ENCODE measurements around the gene ANKRD2.
"Not testable (repeated sequence)": the region's sequence is repeated elsewhere in the genome, so short reads cannot be mapped to it uniquely, and the experiment has no call there.

The ANKRD2 gene

GRCh38 chr10:97546456-97547270, 25.9 kb upstream of the ANKRD2 start:
- DNase-seq, result no peak

GRCh38 chr10:97547271-97547600, 25.3 kb upstream of the ANKRD2 start:
- DNase-seq, result peak; percentile 32 to 49

- no peak for DNase-seq
Measured at GRCh38 chr10:97547962-97548361, 24.6 kb upstream of the ANKRD2 start.

GRCh38 chr10:97548828-97549455, 23.6 kb upstream of the ANKRD2 start:
- no peak for DNase-seq

- no peak for DNase-seq
Measured at GRCh38 chr10:97549587-97550322, 22.8 kb upstream of the ANKRD2 start.

- DNase-seq, result no peak
Measured at GRCh38 chr10:97550336-97551149, 22.0 kb upstream of the ANKRD2 start.

GRCh38 chr10:97551271-97551670, 21.3 kb upstream of the ANKRD2 start:
- DNase-seq, result no peak

- peak; percentile 32 to 56 for DNase-seq
Measured at GRCh38 chr10:97553575-97554031, 19.0 kb upstream of the ANKRD2 start.

- DNase-seq, result not testable (repeated sequence)
Measured at GRCh38 chr10:97554336-97554735, 18.2 kb upstream of the ANKRD2 start.

GRCh38 chr10:97555541-97555940, 17.0 kb upstream of the ANKRD2 start:
- DNase-seq, result not testable (repeated sequence)

GRCh38 chr10:97560731-97561381, 11.7 kb upstream of the ANKRD2 start:
- not testable (repeated sequence) for DNase-seq

- not testable (repeated sequence) for DNase-seq
Measured at GRCh38 chr10:97561386-97562077, 11.0 kb upstream of the ANKRD2 start.

- DNase-seq, result not testable (repeated sequence)
Measured at GRCh38 chr10:97562329-97562728, 10.2 kb upstream of the ANKRD2 start.

GRCh38 chr10:97563337-97563736, 9.2 kb upstream of the ANKRD2 start:
- no peak for DNase-seq

- no peak for DNase-seq
Measured at GRCh38 chr10:97564776-97565175, 7.8 kb upstream of the ANKRD2 start.

GRCh38 chr10:97566336-97566996, 6.1 kb upstream of the ANKRD2 start:
- DNase-seq, result no peak

GRCh38 chr10:97567891-97568290, 4.7 kb upstream of the ANKRD2 start:
- no peak for DNase-seq

- no peak for DNase-seq
Measured at GRCh38 chr10:97570146-97570788, 2.3 kb upstream of the ANKRD2 start.

- no peak for DNase-seq
Measured at GRCh38 chr10:97570789-97571471, 1.6 kb upstream of the ANKRD2 start.

- no peak for DNase-seq
Measured at GRCh38 chr10:97571622-97572021, 957 bp upstream of the ANKRD2 start.
